Smooth muscle cell (in vitro differentiated cells): ENCODE measurements around the gene GNAS. TPM values are rescaled to one million over a fixed set of nuclear protein-coding genes. Genes with fewer than 3 reads are reported as not detected.

Source experiments
- DNase-seq: peaks from one replicate; lab custom pipeline; 2025; ENCODE audit not compliant: unreplicated experiment; lab: John Stamatoyannopoulos, UW
- H2AFZ ChIP-seq: fragments of 200-600 bp; sonication (generic); 2 replicates; pipeline ENCODE4 v1.6.0; 2016; ENCODE audit warnings: antibody characterized with exemption, low read depth, mild to moderate bottlenecking
- H3F3A ChIP-seq: fragments of 200-600 bp; sonication (generic); 2 replicates; pipeline ENCODE4 v1.6.0; 2017; ENCODE audit warnings: antibody characterized with exemption, low read depth
- H3K27ac ChIP-seq: fragments of 200-600 bp; sonication (generic); 2 replicates; pipeline ENCODE4 v1.5.1; 2016; ENCODE audit warnings: low read depth, mild to moderate bottlenecking
- H3K27me3 ChIP-seq: fragments of 200-600 bp; sonication (generic); 2 replicates; pipeline ENCODE4 v1.6.1; 2016; ENCODE audit warnings: low read depth, mild to moderate bottlenecking
- H3K36me3 ChIP-seq: fragments of 200-600 bp; sonication (generic); 2 replicates; pipeline ENCODE4 v1.5.1; 2016; ENCODE audit warnings: low read depth
- H3K4me1 ChIP-seq: fragments of 200-600 bp; sonication (generic); 2 replicates; pipeline ENCODE4 v1.5.1; 2016; ENCODE audit warnings: low read depth
- H3K4me2 ChIP-seq: fragments of 200-600 bp; sonication (generic); 2 replicates; pipeline ENCODE4 v1.6.0; 2016; ENCODE audit warnings: mild to moderate bottlenecking
- H3K4me3 ChIP-seq: fragments of 200-600 bp; sonication (generic); 2 replicates; pipeline ENCODE4 v1.5.1; 2016; ENCODE audit warnings: mild to moderate bottlenecking
- H3K79me2 ChIP-seq: fragments of 200-600 bp; sonication (generic); 2 replicates; pipeline ENCODE4 v1.6.0; 2016; ENCODE audit warnings: low read depth, mild to moderate bottlenecking
- H3K9ac ChIP-seq: fragments of 200-600 bp; sonication (generic); 2 replicates; pipeline ENCODE4 v1.6.0; 2016; ENCODE audit warnings: low read depth
- H3K9me3 ChIP-seq: fragments of 200-600 bp; sonication (generic); replicated peaks from 2 replicates; pipeline ENCODE4 v1.5.1; 2016; ENCODE audit warnings: low read depth
- H4K20me1 ChIP-seq: fragments of 200-600 bp; sonication (generic); 2 replicates; pipeline ENCODE4 v1.6.0; 2016; ENCODE audit warnings: low read depth
- WGBS: methylation state at CpG from one replicate; pipeline ENCODE4 v1.1.7; 2016; ENCODE audit warnings: low lambda C conversion rate; 5-methylcytosine and 5-hydroxymethylcytosine counted together
- polyA plus RNA-seq: library from polyadenylated mRNA; unstranded; fragments of >200 nt; fragmentation: Nextera tagmentation; extraction: Ambion mirVana; gene quantifications from 2 replicates; pipeline ENCODE4 v1.2.1, GENCODE V29; 2016
- total RNA-seq: library from RNA; depleted of rRNA; stranded (reverse); fragments of >200 nt; gene quantifications from 2 replicates; pipeline ENCODE4 v1.2.3, GENCODE V29; 2014
- TF ChIP-seq, protein P1 (sequence below): fragments of 200-600 bp; sonication (generic); IDR thresholded peaks from 2 replicates; pipeline ENCODE4 v1.5.1; 2017; ENCODE audit warnings: borderline replicate concordance, mild to moderate bottlenecking, antibody characterized with exemption; ENCODE audit not compliant: insufficient read depth, poor library complexity, severe bottlenecking

Gene GNAS
- total and polyA plus RNA-seq, 2 experiments from 2014 or later: 1,240 to 1,914 TPM

DNA sequence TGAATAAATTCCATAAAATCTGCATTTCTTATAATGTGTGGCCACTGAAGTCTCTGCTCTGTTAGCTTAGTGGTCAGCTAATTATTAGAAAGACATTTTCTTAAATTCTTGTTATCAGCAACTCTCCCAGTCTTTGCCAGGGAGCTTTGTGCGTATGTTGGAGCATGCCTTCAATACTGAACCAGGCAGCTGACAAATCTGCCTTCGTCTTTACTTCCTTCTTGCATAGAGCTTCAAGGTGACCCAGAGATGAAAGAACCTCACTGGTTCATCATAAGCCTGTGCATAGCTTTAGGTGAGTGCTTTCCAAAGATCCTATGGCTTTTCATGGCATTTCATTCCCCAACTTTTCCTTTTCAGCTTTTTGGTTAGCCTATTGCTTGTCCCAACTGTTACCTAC is 85.6 kb downstream of the GNAS start:
- TF ChIP-seq, protein P1, sequence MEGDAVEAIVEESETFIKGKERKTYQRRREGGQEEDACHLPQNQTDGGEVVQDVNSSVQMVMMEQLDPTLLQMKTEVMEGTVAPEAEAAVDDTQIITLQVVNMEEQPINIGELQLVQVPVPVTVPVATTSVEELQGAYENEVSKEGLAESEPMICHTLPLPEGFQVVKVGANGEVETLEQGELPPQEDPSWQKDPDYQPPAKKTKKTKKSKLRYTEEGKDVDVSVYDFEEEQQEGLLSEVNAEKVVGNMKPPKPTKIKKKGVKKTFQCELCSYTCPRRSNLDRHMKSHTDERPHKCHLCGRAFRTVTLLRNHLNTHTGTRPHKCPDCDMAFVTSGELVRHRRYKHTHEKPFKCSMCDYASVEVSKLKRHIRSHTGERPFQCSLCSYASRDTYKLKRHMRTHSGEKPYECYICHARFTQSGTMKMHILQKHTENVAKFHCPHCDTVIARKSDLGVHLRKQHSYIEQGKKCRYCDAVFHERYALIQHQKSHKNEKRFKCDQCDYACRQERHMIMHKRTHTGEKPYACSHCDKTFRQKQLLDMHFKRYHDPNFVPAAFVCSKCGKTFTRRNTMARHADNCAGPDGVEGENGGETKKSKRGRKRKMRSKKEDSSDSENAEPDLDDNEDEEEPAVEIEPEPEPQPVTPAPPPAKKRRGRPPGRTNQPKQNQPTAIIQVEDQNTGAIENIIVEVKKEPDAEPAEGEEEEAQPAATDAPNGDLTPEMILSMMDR: no peak
- no peaks in the 10 kb centered on the region for H3K4me1 ChIP-seq
- no peaks in the 10 kb centered on the region for H3K9me3 ChIP-seq
- H3F3A ChIP-seq: no peaks in the 10 kb centered on the region
- H3K36me3 ChIP-seq: no peaks in the 10 kb centered on the region
- no peak overlapping the region for H3K9ac ChIP-seq
- no peak overlapping the region for H3K4me3 ChIP-seq
- no peak for DNase-seq
- H3K27ac ChIP-seq: no peak overlapping the region
- H4K20me1 ChIP-seq: no peaks in the 10 kb centered on the region
- 83% methylated on average over 2 of the region's 2 CpGs for WGBS
- H3K4me2 ChIP-seq: no peak overlapping the region
- H3K27me3 ChIP-seq: peaks cover 13% of the 10 kb centered on the region
- H2AFZ ChIP-seq: no peak overlapping the region
- H3K79me2 ChIP-seq: no peaks in the 10 kb centered on the region

DNA sequence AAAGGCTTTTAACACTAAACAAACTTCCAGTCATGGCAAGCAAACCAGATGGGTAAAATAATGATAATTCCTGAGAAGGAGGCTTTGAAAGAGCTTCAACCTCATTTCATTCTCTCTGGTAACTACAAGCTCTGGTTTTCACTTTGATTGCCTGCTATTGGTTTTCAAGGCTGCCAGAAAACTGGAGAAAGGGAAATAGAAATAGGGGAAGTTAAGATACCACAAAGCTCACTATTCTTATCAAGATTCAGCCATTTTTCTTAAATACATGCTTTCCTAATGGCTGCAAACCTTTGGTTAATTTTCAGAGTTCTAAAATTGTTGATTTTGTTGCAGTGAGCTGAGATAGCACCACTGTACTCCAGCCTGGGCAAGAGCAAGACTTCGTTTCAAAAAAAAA is 86.0 kb downstream of the GNAS start:
- H3K4me3 ChIP-seq: no peak overlapping the region
- no peak overlapping the region for H3K27ac ChIP-seq
- H3K9me3 ChIP-seq: no peaks in the 10 kb centered on the region
- no peaks in the 10 kb centered on the region for H3K36me3 ChIP-seq
- no peaks in the 10 kb centered on the region for H4K20me1 ChIP-seq
- peaks cover 13% of the 10 kb centered on the region for H3K27me3 ChIP-seq
- H3K79me2 ChIP-seq: no peaks in the 10 kb centered on the region
- no peak overlapping the region for H3K9ac ChIP-seq
- H3K4me1 ChIP-seq: no peaks in the 10 kb centered on the region
- no peak overlapping the region for H3K4me2 ChIP-seq
- WGBS: 70% methylated on average over 1 of the region's 1 CpG
- H2AFZ ChIP-seq: no peak overlapping the region
- TF ChIP-seq, protein P1: no peak
- H3F3A ChIP-seq: no peaks in the 10 kb centered on the region
- no peak for DNase-seq

DNA sequence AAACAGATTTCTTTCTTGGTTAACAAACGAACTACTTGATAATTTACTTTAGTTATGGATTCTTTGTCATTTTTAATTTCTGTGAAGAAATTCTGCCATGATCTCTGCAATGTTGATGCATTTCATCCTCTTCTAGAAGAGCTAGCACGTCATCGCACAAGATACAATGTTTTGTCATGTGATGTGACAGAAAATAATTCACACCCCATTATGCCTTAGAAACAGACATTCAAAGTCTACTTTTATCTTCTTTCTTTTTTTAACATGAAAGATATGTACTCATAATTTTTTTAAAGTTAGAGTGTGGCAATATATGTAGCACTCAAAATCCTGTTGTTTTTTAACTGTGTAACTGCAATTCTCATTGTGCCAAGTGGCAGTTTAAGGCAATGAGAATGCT is 89.0 kb downstream of the GNAS start:
- Histone ChIP-seq H3K4me1 (no peaks in the 10 kb centered on the region), H3K36me3 (no peaks in the 10 kb centered on the region)
- WGBS: 82% methylated on average over 3 of the region's 3 CpGs

DNA sequence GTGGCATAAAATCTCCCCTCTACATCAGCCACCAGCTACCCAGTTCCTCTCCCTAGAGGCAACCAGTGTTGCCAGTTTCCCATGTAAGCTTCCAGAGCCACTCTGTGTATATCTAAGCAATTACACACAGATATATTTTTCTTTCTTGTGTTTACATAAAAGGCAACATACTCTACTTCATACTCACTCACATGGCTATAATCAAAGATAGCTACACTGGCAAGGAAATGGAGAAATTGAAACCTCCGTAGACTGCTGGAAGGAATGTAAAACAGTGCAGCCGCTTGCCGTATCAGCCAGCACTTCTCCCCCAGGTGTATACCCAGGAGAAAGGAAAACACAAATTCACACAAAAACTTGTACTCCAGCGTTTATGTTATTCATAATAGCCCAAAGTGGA is 90.0 kb downstream of the GNAS start:
- Histone ChIP-seq H3K4me1 (no peaks in the 10 kb centered on the region), H2AFZ (no peak overlapping the region), H4K20me1 (no peaks in the 10 kb centered on the region), H3K36me3 (no peaks in the 10 kb centered on the region), H3K9ac (no peak overlapping the region), H3K27ac (no peak overlapping the region), H3K27me3 (peaks cover 13% of the 10 kb centered on the region), H3K79me2 (no peaks in the 10 kb centered on the region), H3K4me3 (no peak overlapping the region), H3K9me3 (no peaks in the 10 kb centered on the region), H3F3A (no peaks in the 10 kb centered on the region), H3K4me2 (no peak overlapping the region)
- TF ChIP-seq, protein P1: no peak
- no peak for DNase-seq
- 84% methylated on average over 4 of the region's 4 CpGs for WGBS

More for the DNA sequence above, 89.0 kb downstream of the GNAS start:
- no peaks in the 10 kb centered on the region for H3K79me2 ChIP-seq
- H3F3A ChIP-seq: no peaks in the 10 kb centered on the region
- no peaks in the 10 kb centered on the region for H3K9me3 ChIP-seq
- no peaks in the 10 kb centered on the region for H4K20me1 ChIP-seq
- peaks cover 13% of the 10 kb centered on the region for H3K27me3 ChIP-seq
- TF ChIP-seq, protein P1: no peak
- H3K4me2 ChIP-seq: no peak overlapping the region
- no peak for DNase-seq
- no peak overlapping the region for H3K9ac ChIP-seq
- H2AFZ ChIP-seq: no peak overlapping the region
- H3K4me3 ChIP-seq: no peak overlapping the region
- no peak overlapping the region for H3K27ac ChIP-seq
